Right ventricle myocardium inferior (tissue), 1 donor: ENCODE measurements around the gene TMEM11. TPM values are rescaled to one million over a fixed set of nuclear protein-coding genes. Genes with fewer than 3 reads are reported as not detected.
"Not testable (repeated sequence)": the region's sequence is repeated elsewhere in the genome, so short reads cannot be mapped to it uniquely, and the experiment has no call there.

Experiments
- ATAC-seq: fragments of 200-7000 bp; cut with Tn5 transposase; one replicate; pipeline ENCODE4 v1.9.1; 2020; ENCODE audit warnings: mild to moderate bottlenecking, moderate library complexity
- DNase-seq: peaks from one replicate; pipeline ENCODE4 v3.0.0; 2021; ENCODE audit errors: missing footprints
- intact Hi-C: fragments of 100-400 bp; cut with DNase I; formaldehyde crosslinking; loops from one replicate; pipeline ENCODE4 v1.11.0; 2022
- total RNA-seq: library from RNA; stranded (reverse); fragmentation: NEBNext Ultra II Directional; extraction: Animal tissue kit (Norgen Biotek cat#: 25700); gene quantifications from one replicate; pipeline ENCODE4 v1.2.1, GENCODE V29; 2021
- donor health status: DM: no; HTN: yes; CAD: no; lungs with severe emphysema.

Gene TMEM11
- total RNA-seq, 1 donor from 2014 or later = 35.3 TPM

DNA sequence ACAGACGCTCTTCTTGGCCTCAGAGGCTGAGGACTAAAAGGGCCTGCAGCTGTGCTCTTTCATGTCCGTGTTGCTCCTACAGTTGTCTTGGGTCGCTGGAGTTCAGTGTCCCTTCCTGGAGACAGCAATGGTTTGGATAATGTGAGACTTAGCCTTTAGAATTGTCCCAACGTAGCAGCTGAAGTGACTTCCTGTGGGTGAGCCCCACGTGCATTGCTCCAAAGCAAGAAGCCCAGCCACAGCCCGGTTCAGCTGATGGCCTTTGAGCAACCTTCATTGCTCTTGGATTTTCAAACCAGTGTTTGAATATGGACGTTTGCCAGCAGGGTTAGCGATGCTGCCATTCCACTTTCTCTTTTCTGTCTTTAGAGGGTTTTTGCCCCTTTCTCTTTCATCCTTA is 19.7 kb downstream of the TMEM11 start:
- ATAC-seq (peak; percentile 53), DNase-seq (no peak)
- intact Hi-C loops = no loop called here

DNA sequence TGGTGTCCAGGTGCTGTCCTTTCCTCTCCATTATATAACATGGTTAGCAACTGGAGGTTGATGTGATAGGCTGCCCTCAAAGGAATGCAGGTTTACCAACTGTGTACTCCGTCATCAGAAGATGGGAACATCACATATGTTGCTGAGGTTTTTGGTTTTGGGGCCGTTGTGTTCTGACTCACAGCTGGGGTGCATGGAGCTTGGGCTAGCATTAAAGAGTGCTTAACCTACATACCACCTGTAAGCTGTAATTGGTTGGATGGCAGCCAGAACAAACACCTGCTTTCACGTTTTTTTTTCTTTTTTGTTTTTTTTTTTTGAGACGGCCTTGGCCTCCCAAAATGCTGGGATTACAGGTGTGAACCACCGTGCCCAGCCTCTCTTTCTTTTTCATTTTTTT is 20.9 kb downstream of the TMEM11 start:
- ATAC-seq = no peak
- intact Hi-C loops = no loop called here

GRCh38 chr17:21192414-21192813 is 21.5 kb downstream of the TMEM11 start:
- DNase-seq, intact Hi-C loops, ATAC-seq: not testable (repeated sequence)

More for the DNA sequence above, 20.9 kb downstream of the TMEM11 start:
- DNase-seq = no peak

- ATAC-seq (no peak), DNase-seq (no peak)
- intact Hi-C loops = no loop called here
Measured at GRCh38 chr17:21191698-21192097, 22.3 kb downstream of the TMEM11 start.

- DNase-seq = no peak
- ATAC-seq = no peak
- intact Hi-C loops = no loop called here
Measured at GRCh38 chr17:21190078-21190477, 23.9 kb downstream of the TMEM11 start.

DNA sequence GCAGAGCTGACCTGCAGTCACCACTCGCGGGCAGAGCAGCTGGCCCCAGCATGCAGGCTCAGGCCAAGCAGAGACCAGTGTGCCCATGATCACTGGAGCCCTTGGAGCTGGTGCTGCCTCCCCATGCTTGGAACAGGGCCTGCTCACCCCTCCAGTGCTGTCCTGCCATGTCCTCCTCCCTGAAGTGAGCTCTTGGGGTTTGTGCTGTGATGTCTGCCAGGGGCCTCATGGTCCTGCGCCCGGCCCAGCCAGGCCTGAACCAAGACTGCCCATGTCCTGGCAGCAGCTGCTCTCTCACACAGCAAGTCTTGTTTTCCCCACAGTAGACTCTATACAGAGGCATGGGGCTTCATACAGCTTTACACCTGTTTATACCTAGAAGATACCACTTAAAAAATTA is 24.6 kb downstream of the TMEM11 start:
- no peak for DNase-seq
- intact Hi-C loops = no loop called here
- ATAC-seq = no peak

DNA sequence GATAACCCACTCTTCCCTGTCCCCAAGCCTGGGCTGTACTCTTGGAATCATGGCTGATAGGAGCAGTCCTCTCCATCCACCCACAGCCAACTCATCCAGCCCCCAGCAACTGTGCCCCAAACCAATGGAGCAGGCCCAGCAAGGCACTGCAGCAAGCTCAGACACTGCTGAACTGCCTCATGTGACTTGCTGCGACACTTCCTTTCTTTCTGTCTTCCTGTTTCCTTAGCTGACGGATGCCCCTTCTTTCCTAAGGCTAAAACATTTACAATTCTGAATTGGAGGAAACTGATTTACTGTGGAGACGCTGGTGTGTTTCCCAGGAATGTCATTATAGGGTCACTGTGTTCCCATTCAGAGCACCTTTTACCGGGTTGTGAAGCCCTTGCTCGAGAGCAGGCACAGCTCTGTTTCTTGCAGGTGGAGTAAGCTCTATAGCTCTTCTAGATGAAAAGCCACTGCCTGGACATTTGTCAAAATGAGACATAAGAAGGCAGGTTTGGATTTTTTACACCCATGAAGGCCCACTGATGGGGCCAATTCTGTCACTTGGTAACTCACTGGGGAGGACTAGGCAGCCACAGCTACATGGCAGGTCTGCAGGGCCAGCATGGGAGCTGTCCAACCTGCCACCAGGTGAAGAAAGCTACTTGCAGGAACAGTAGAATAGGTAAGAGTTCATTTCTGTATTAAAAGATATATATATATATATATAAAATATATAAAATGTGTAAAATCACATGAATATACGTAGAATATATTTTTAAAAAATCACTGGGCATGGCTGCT is 27.4 kb downstream of the TMEM11 start:
- ATAC-seq = no peak
- no peak for DNase-seq
- intact Hi-C loops = no loop called here

- ATAC-seq (no peak), DNase-seq (no peak)
- intact Hi-C loops = no loop called here
Measured at GRCh38 chr17:21185061-21185460, 28.9 kb downstream of the TMEM11 start.

DNA sequence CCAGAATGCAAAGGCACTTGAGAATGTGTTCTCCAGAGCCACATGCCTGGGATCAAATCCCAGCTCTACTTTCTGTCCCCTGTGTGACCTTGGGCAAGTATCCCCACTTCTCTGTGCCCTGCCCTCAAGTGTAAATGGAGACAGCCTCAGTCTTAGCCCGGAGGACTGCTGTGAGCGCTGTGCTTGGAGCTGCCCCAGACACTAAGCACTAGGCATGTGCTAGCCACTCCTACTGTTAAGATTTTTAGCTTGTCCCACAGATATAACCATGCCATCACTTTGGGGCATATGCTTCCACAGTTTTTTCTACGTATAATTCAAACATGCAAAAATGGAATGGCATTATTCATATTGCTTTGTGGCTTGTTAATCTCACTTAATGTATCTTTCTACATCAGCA is 29.4 kb downstream of the TMEM11 start:
- no peak for DNase-seq
- intact Hi-C loops = no loop called here
- ATAC-seq = no peak

- ATAC-seq = no peak
- intact Hi-C loops = no loop called here
- no peak for DNase-seq
Measured at GRCh38 chr17:21183468-21183867, 30.5 kb downstream of the TMEM11 start.

DNA sequence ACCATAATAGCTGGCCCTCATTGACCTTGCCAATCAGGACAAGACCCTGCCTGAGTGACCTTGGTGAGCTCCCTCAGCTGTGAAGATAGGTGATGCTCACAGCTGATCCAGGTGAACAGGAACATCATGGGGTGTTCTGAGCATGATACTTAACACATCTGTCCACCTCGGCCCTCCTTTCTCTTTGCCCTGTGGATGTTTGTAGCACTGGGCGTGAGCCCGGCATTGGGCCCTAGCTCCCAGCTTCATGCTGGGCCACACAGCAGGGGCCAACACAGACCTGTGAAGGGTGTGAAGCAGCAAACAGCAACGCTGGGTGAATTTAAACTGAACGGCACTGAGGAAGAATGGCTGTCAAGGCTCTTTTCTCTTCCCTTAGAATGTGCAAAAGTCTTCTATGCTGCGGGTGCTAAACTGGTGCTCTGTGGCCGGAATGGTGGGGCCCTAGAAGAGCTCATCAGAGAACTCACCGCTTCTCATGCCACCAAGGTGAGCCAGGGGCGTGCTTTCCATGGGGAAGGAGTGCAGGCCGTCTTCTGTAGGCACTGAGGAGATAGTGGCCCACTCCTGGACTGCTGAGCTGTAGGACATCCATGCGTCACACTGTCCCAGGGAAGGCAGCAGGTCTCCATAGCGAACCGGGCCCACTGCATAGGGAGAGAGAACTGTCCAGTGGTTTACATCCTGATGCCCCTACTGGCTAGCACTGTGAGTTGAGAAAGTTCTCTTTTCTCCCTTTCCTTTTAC is 35.9 kb downstream of the TMEM11 start:
- intact Hi-C loops = no loop called here
- ATAC-seq (no peak), DNase-seq (no peak)

- intact Hi-C loops = no loop called here
Measured at GRCh38 chr17:21177401-21177800, 36.6 kb downstream of the TMEM11 start.

GRCh38 chr17:21176773-21177395 is 37.1 kb downstream of the TMEM11 start:
- no peak for ATAC-seq
- DNase-seq = no peak
- intact Hi-C loops = no loop called here

More at GRCh38 chr17:21177401-21177800, 36.6 kb downstream of the TMEM11 start:
- ATAC-seq = no peak
- no peak for DNase-seq

DNA sequence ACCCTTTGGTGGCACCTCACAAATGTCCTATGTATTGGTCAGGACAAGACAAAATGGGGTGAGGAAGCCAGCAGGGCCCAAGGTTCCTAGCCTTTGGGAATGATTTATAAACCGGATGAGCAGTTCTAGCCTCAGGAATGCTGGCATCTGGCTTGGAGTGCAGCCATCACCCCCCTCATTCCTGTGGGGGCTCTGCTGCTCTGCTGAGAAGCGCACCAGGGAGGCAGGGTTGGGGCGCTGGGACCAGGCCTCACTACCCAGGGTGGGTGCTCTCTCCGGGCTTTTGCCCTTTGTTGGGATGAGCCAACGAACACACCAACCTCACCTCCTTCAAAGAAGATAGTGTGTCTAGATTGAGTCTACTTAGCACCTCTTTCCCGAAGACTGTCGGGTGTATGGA is 39.2 kb downstream of the TMEM11 start:
- no peak for DNase-seq
- intact Hi-C loops = no loop called here
- ATAC-seq = no peak

GRCh38 chr17:21174186-21174585 is 39.8 kb downstream of the TMEM11 start:
- intact Hi-C loops = no loop called here
- ATAC-seq (peak; percentile 70), DNase-seq (no peak)

DNA sequence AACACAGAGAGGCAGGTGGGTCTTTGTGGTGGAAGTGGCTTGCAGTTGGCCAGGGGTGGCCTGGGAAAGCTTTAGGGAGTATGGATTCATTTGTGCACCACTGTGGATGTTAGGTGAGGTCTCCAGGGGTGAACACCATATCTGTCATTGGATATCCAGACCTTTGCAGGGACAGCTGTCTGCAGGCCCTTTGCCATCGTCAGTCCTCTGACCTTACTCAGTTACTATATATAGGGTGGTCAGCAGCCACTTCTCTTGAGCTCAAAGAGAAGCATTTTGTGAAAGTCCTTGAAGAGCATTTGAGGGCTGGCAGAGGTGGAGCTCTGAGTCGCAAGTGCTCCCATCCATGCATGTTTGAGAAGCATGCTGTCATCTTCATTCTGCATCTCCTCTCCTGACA is 40.4 kb downstream of the TMEM11 start:
- intact Hi-C loops = no loop called here
- DNase-seq (no peak), ATAC-seq (peak; percentile 45)

DNA sequence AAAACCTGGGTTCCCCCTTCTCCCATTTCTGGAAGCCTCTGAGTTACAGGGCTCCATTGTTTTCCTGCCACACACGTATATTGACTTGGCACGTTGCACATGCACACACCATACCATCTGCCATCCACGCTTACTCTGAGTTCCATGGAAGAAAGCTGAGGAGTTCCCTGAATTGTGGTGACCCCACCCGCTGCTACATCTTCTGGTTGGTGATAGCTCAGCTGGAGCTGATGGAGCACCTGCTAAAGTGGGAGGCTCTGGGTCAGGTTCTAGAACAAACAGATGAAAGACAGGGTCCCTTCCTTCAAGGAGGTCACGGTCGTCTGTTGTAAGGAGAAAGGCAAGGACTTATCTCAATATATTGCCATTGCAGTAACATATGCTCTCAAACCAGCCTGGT is 41.1 kb downstream of the TMEM11 start:
- intact Hi-C loops = no loop called here
- ATAC-seq = no peak
- no peak for DNase-seq

GRCh38 chr17:21171970-21172510 is 41.9 kb downstream of the TMEM11 start:
- intact Hi-C loops = no loop called here
- no peak for DNase-seq
- ATAC-seq = no peak

DNA sequence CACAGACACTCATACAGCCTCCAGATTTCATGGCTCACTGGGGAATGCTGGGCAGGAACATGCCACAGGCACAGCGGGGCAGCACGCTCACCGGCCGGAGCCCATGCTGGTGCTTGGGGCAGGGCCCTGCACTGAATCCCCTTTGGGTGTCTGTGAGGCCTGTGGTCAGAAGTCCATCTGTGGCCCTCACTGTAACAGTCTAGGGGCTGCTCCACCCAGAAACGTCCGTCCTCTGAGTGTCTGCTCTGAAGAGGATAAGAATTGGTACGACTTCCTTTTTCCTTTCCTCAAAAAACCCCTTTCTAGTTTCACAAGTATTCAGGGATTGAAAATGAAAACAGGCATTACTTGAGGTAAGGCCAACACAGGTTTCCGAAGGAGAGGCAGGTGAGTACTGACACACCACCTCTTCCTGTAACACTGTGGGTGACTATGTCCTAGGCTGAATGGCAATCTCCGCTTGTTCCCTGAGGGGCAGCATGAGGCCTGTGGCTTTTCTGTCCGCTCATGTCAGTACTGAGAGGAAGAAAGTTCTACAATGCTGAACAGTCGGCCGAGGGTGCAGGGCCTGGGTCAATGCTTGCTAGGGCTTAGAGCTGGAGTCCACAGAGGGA is 42.5 kb downstream of the TMEM11 start:
- no peak for DNase-seq
- intact Hi-C loops = no loop called here
- no peak for ATAC-seq
